HG03039 (cell line): Measurements from ENCODE around the gene NPVF.

Experiments
- ATAC-seq: cut with Tn5 transposase; IDR thresholded peaks from one replicate; pipeline ENCODE4 v1.9.1; 2021; ENCODE audit warnings: mild to moderate bottlenecking, moderate library complexity; ENCODE audit not compliant: unreplicated experiment

NPVF gene

DNA sequence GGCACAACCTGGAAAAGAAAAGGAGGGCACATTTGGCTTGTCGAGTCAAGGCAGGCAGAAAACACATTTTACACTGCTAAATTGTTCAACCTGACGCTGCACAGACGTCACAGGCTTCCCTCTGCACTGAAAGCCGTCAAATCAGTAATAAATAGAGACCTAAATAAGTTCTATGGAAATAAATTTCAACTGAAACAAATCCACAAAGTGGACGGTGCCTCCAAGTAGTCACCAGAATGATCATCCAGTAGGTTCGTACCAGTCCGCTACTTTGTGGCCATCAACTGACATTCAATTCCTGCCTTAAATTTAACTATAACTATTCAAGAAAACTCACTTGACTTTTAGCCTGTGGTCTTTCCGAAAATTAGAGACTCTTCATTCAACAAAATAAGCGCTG is 49.0 kb downstream of the NPVF start:
- no peak for ATAC-seq
